HEK293T (cell line): ENCODE data around the gene AQP2.

ENCODE experiments used
- CTCF ChIA-PET: fragments of 350-600 bp; formaldehyde crosslinking; extraction: SDS; loops from one replicate; lab custom pipeline; 2021; ENCODE audit warnings: antibody characterized with exemption, inconsistent platforms; lab: Yijun Ruan, JAX
- POLR2A ChIA-PET: fragments of 350-600 bp; formaldehyde crosslinking; extraction: SDS; loops from one replicate; lab custom pipeline; 2020; ENCODE audit warnings: antibody characterized with exemption, inconsistent platforms; lab: Yijun Ruan, JAX
- DNase-seq: peaks from one replicate; pipeline ENCODE4 v3.0.0; 2012; ENCODE audit warnings: mixed read lengths; ENCODE audit errors: extremely low spot score
- ARNT ChIP-seq: fragments of 450-650 bp; IDR thresholded peaks from 2 replicates; pipeline ENCODE4 v1.6.1; 2017; ENCODE audit warnings: mild to moderate bottlenecking
- BHLHE40 ChIP-seq: fragments of 450-650 bp; IDR thresholded peaks from 2 replicates; pipeline ENCODE4 v1.6.1; 2016; ENCODE audit warnings: mild to moderate bottlenecking, moderate library complexity, borderline replicate concordance
- CTBP1 ChIP-seq: fragments of 450-650 bp; IDR thresholded peaks from 2 replicates; pipeline ENCODE4 v1.6.1; 2016; ENCODE audit warnings: borderline replicate concordance
- ELF4 ChIP-seq: fragments of 450-650 bp; IDR thresholded peaks from 2 replicates; pipeline ENCODE4 v1.6.1; 2017; ENCODE audit warnings: antibody characterized with exemption
- FOXA1 ChIP-seq: fragments of 450-650 bp; IDR thresholded peaks from 2 replicates; pipeline ENCODE4 v1.6.1; 2016; ENCODE audit warnings: mild to moderate bottlenecking
- FOXK2 ChIP-seq: fragments of 450-650 bp; IDR thresholded peaks from 2 replicates; pipeline ENCODE4 v1.6.1; 2016; ENCODE audit warnings: mild to moderate bottlenecking
- FOXM1 ChIP-seq: fragments of 450-650 bp; IDR thresholded peaks from 2 replicates; pipeline ENCODE4 v1.6.1; 2017; ENCODE audit warnings: mild to moderate bottlenecking, borderline replicate concordance
- HDGF ChIP-seq: fragments of 450-650 bp; IDR thresholded peaks from 2 replicates; pipeline ENCODE4 v1.6.1; 2017; ENCODE audit warnings: antibody characterized with exemption, borderline replicate concordance
- L3MBTL2 ChIP-seq: fragments of 450-650 bp; conservative IDR thresholded peaks from 2 replicates; pipeline ENCODE4 v1.6.1; 2016; ENCODE audit warnings: mild to moderate bottlenecking
- LEF1 ChIP-seq: fragments of 450-650 bp; IDR thresholded peaks from 2 replicates; pipeline ENCODE4 v1.6.1; 2017; ENCODE audit warnings: mild to moderate bottlenecking, borderline replicate concordance
- NFRKB ChIP-seq: fragments of 450-650 bp; IDR thresholded peaks from 2 replicates; pipeline ENCODE4 v1.6.1; 2016; ENCODE audit warnings: mild to moderate bottlenecking, moderate library complexity
- PKNOX1 ChIP-seq: fragments of 450-650 bp; IDR thresholded peaks from 2 replicates; pipeline ENCODE4 v1.6.1; 2016
- SP1 ChIP-seq: fragments of 450-650 bp; IDR thresholded peaks from 2 replicates; pipeline ENCODE4 v1.6.1; 2017
- SUZ12 ChIP-seq: fragments of 450-650 bp; IDR thresholded peaks from 2 replicates; pipeline ENCODE4 v1.6.1; 2016; ENCODE audit warnings: mild to moderate bottlenecking
- TARDBP ChIP-seq: fragments of 450-650 bp; IDR thresholded peaks from 2 replicates; pipeline ENCODE4 v1.6.1; 2016
- ZNF384 ChIP-seq: fragments of 450-650 bp; IDR thresholded peaks from 2 replicates; pipeline ENCODE4 v1.6.1; 2016

Gene AQP2

GRCh38 chr12:49909826-49910225, 40.7 kb upstream of the AQP2 start:
- POLR2A ChIA-PET, result interaction anchor here (0.8 to 1.0 kb wide), 2 partner anchors 67 to 82 kb away, joined by 3 read pairs; partner anchors contain the start of genes BCDIN3D and NCKAP5L
- DNase-seq, result no peak
- CTCF ChIA-PET, result no interaction called here
- TF ChIP-seq SUZ12, result no peak
- peak; percentile 52 for TF ChIP-seq L3MBTL2

- CTCF ChIA-PET, result no interaction called here
- TF ChIP-seq TARDBP, result no peak
- no peak for TF ChIP-seq FOXM1
- no peak for TF ChIP-seq LEF1
- no peak for TF ChIP-seq ELF4
- TF ChIP-seq BHLHE40, result no peak
- TF ChIP-seq NFRKB, result no peak
- POLR2A ChIA-PET, result interaction anchor here (1.0 kb wide), 1 partner anchor 83 kb away, joined by 3 read pairs; the partner anchor contains the start of gene NCKAP5L
- no peak for DNase-seq
These were observed 40.0 kb upstream of the AQP2 start for GRCh38 chr12:49910331-49911212.

- ChIA-PET CTCF (no interaction called here), POLR2A (no interaction called here)
- DNase-seq, result no peak
- TF ChIP-seq ZNF384, result no peak
- TF ChIP-seq SUZ12, result no peak
- no peak for TF ChIP-seq HDGF
- no peak for TF ChIP-seq NFRKB
- TF ChIP-seq FOXA1, result no peak
- no peak for TF ChIP-seq CTBP1
- TF ChIP-seq FOXK2, result no peak
- TF ChIP-seq FOXM1, result no peak
- no peak for TF ChIP-seq ARNT
These were observed 39.3 kb upstream of the AQP2 start for GRCh38 chr12:49911213-49911605.

- no peak for DNase-seq
- ChIA-PET CTCF (interaction anchor here (0.9 kb wide), 1 partner anchor 33 kb away, joined by 3 read pairs; no protein-coding TSS in a partner anchor), POLR2A (interaction anchor here (0.6 kb wide), 1 partner anchor 113 kb away, joined by 3 read pairs; the partner anchor contains the start of gene RACGAP1)
- TF ChIP-seq PKNOX1, result no peak
- TF ChIP-seq L3MBTL2, result no peak
- no peak for TF ChIP-seq BHLHE40
- no peak for TF ChIP-seq ZNF384
- TF ChIP-seq FOXK2, result no peak
- TF ChIP-seq SUZ12, result no peak
- TF ChIP-seq LEF1, result no peak
- TF ChIP-seq ELF4, result no peak
- no peak for TF ChIP-seq HDGF
- no peak for TF ChIP-seq TARDBP
- no peak for TF ChIP-seq ARNT
- TF ChIP-seq FOXM1, result no peak
- TF ChIP-seq CTBP1, result no peak
- TF ChIP-seq SP1, result no peak
- TF ChIP-seq NFRKB, result no peak
These were observed 37.9 kb upstream of the AQP2 start for GRCh38 chr12:49912345-49913255.

- CTCF ChIA-PET, result no interaction called here
- TF ChIP-seq FOXA1 (no peak), ZNF384 (no peak), ELF4 (no peak), BHLHE40 (no peak), SP1 (no peak), FOXM1 (no peak), ARNT (no peak), SUZ12 (no peak), NFRKB (no peak), TARDBP (no peak), FOXK2 (no peak), L3MBTL2 (no peak)
- POLR2A ChIA-PET, result no interaction called here
- DNase-seq, result no peak
These were observed 34.2 kb upstream of the AQP2 start for GRCh38 chr12:49916129-49916919.

GRCh38 chr12:49917166-49917787, 33.3 kb upstream of the AQP2 start:
- POLR2A ChIA-PET, result no interaction called here
- CTCF ChIA-PET, result interaction anchor here (0.6 to 0.9 kb wide), 3 partner anchors 23 to 61 kb away, joined by 3 to 7 read pairs (median 3); no protein-coding TSS in a partner anchor
- DNase-seq, result no peak

More at GRCh38 chr12:49917166-49917787, 33.3 kb upstream of the AQP2 start:
- TF ChIP-seq FOXK2 (no peak), LEF1 (no peak), FOXA1 (no peak), ZNF384 (no peak)
